Epithelial cell of esophagus (primary cell): ENCODE measurements around the gene GLS.

Source experiments
- DNase-seq: peaks from one replicate; pipeline ENCODE4 v3.0.0; 2010; ENCODE audit warnings: low read depth
- H3K4me3 ChIP-seq: 2 replicates; pipeline ENCODE4 v1.5.1; 2011; ENCODE audit warnings: mild to moderate bottlenecking, low read length, control low read depth
- CTCF ChIP-seq: IDR thresholded peaks from 2 replicates; pipeline ENCODE4 v1.5.1; 2011; ENCODE audit warnings: low read depth, mild to moderate bottlenecking, low read length, control low read depth, inconsistent platforms; ENCODE audit not compliant: insufficient read depth; ENCODE audit errors: missing control alignments

GLS gene

DNA sequence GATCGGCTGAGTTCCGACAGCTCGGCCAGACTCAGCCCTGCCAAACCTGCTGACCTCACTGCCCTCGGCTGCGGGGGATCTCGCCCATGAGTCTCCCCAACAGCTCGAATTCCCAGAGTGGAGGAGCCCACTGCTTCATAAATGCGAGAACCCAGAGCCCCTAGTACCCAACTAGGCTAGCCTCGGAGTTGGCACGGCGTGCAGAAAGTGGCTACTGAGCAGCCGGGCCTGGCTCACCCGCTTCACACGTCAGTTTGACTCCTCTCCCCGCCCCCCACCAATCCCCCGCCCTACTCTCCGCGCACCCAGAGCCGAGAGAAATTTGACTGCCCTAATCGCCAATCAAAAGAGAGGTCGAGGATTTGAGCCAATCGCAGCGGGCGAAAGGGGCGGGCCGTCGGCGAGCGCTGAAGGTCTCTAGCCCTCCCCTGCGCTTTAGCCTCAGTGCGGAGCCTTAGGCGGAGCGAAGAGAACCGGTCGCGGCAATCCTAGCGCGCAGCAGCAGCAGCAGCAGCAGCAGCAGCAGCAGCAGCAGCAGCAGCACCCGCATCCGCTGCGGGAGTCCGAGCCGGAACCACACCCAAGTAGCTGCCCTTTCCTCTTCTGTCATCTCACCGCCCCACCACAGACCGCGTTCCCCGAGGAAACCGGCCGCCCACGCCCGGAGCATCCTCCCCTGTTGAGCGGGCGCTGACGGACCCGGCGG lies at the start of gene GLS:
TSS of gene GLS (plus strand) at position 444 of the 706 bp plus-strand sequence. CDS start 264 bp downstream, outside the sequence.
- DNase-seq: peak; percentile 98
- TF ChIP-seq CTCF: no peak
- peak within 1 kb of the TSS; percentile 72 for H3K4me3 ChIP-seq

GRCh38 chr2:190831941-190832340 lies 48.7 kb upstream of the GLS start:
- TF ChIP-seq CTCF: no peak
- no peak overlapping the region for H3K4me3 ChIP-seq
- DNase-seq: no peak

DNA sequence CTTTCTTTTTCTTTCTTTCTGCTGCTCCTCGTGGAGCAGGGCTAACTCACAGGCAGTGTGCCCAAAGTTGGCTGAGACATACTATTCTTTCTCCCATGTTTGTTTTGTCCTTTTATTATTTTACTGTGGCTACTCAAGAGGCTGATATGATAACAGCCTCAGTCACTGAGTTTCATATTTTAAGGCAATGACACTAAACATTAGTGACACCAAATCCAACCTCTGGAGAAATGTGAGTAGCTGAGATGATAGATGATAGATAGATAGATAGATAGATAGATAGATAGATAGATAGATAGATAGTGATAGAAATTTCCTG lies 45.8 kb upstream of the GLS start:
- no peak for DNase-seq
- TF ChIP-seq CTCF: no peak

DNA sequence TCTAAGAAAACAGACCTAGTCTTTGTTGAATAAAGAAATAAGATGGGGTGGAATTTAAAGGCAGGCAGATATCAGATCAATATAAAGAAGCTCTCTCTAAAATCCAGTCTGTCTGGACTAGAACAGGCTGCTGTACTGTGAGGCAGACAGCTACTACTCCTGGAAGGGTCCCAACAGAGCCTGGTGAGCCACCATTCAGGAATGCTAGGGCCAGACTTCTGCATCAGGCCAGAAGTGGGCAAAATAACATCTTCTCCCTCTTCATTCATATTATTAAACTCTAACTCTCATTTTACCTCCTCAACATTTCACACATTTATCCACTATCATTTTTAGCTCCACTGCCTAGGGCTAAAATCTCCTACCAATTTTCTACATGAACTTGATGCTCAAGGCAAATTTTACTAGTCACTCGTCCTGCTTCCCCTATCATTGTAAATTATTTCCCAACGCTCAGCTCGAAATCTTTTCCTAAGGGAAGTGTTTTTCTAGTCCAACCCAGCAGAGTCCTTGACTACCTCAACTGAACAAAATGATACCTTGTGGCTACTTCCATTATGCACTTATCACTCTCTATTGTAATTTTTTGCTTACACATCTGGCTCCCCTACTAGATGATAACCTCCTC lies 45.2 kb upstream of the GLS start:
- no peak for TF ChIP-seq CTCF
- DNase-seq: peak; percentile 78
- H3K4me3 ChIP-seq: no peak overlapping the region

More for the DNA sequence above, 45.8 kb upstream of the GLS start:
- H3K4me3 ChIP-seq: no peak overlapping the region

DNA sequence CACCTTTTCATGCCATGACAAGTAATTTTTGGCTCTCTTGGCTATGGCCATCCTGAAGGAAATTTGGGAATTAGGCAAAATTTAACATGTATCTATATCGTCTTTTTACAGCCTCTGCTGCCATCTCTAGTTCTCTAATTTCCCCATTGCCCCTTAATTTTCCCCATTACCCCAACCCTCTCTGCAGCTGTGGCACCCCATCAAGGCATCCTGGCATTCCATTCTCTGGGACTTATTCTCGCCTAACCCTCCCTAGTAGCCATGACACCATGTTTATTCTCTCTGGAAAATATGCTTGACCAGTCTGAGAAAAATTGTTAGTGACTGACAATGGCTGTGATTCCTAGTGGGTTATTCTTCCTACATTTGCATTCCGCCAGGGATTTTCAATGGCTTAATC lies 43.9 kb upstream of the GLS start:
- no peak overlapping the region for H3K4me3 ChIP-seq
- DNase-seq: no peak
- TF ChIP-seq CTCF: no peak

DNA sequence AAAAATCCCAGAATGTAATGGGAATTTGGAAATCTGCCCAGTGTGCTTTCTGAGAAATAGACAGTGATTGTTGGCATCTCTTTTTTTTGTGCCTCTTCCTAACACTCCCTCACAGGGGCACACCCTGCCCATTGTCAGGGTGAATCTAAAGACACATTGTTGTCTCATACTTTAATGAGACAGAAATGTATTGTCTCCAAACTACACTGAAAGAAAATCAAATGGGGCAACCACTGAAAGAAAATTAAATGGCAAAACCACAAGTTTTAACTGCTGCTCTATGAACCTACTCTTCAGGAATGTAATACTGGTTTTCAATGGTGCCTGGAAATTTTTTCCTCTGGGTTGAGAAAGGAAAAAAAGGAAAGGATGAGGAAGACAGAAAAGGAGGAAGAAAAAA lies 43.2 kb upstream of the GLS start:
- H3K4me3 ChIP-seq: no peak overlapping the region
- no peak for TF ChIP-seq CTCF
- peak; percentile 53 for DNase-seq

DNA sequence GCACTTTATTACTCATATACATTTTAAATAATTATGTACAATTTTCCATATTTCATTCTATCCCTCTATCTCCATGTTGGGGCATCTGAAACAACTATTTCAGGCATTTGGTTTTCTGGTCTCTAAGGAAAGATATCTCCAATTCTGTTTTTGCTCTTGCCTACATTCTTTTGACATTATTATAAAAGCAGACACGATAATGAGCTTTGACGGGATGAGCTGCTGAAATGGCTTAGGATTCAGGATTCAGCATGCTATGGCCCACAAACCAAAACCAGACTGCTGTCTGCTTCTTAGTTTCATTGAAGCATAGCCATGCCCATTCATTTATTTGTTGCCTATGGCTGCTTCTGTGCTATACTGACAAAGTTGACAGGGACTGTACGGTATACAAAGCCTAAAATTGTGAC lies 42.7 kb upstream of the GLS start:
- TF ChIP-seq CTCF: no peak
- H3K4me3 ChIP-seq: no peak overlapping the region
- DNase-seq: no peak
